Spleen (tissue), 7 donors: ENCODE results near the gene WNT8A.

Experiments
- POLR2A ChIP-seq, 3 donors: fragments of 450-650 bp; IDR thresholded peaks; one replicate each; pipeline ENCODE4 v1.5.1; 2017; ENCODE audit warnings: antibody characterized with exemption in 3 of 3, mild to moderate bottlenecking in 1 of 3
- TF ChIP-seq, protein P1 (sequence below), 11 experiments: fragments of 200-600 bp in 7 of 11; fragments of 450-650 bp in 4 of 11; sonication (generic) in 4 of 11; IDR thresholded peaks in 8 of 11; conservative IDR thresholded peaks in 3 of 11; 1 replicate in 7 of 11; 2 replicates in 4 of 11; pipeline versions ENCODE4 v1.4.0 to v1.8.0; 2016 to 2021; ENCODE audit warnings: antibody characterized with exemption in 11 of 11, inconsistent platforms in 4 of 11, mild to moderate bottlenecking in 1 of 11
- donor health status: DM: no; HTN: no; CAD: no; lungs with moderate emphysema.
- donor health status: DM: no; HTN: no; CAD: no.
- donor health status: DM: no; HTN: no; CAD: no.

DNA sequence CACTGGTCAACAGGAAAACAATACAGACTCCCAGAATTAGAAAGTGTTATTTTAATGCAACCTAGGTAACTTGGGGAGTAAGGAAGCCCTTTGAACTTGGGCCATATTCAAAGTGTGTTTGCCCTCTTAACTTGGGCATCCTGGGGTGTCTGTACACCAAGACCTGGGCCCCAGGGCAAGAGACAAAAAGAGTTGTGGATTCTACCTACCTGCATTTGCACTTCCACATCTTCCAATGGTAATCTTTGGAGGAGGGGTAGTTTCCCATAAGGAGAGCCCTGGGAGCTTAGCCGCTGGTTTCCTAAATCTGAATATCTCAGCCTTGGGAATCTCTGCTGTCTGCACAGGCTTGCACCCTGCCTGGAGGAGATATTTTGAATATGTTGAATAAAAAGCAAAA is 8.5 kb downstream of the WNT8A start:
- TF ChIP-seq POLR2A (IDR thresholded peaks at IDR 0.05), result no peak
- TF ChIP-seq, protein P1, sequence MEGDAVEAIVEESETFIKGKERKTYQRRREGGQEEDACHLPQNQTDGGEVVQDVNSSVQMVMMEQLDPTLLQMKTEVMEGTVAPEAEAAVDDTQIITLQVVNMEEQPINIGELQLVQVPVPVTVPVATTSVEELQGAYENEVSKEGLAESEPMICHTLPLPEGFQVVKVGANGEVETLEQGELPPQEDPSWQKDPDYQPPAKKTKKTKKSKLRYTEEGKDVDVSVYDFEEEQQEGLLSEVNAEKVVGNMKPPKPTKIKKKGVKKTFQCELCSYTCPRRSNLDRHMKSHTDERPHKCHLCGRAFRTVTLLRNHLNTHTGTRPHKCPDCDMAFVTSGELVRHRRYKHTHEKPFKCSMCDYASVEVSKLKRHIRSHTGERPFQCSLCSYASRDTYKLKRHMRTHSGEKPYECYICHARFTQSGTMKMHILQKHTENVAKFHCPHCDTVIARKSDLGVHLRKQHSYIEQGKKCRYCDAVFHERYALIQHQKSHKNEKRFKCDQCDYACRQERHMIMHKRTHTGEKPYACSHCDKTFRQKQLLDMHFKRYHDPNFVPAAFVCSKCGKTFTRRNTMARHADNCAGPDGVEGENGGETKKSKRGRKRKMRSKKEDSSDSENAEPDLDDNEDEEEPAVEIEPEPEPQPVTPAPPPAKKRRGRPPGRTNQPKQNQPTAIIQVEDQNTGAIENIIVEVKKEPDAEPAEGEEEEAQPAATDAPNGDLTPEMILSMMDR (IDR thresholded peaks at IDR 0.05 in 8 of 11, conservative IDR thresholded peaks at IDR 0.05 in 3 of 11), result no peak
